Upper lobe of left lung (tissue), 6 donors: ENCODE data around the gene PROKR1. TPM values are rescaled to one million over a fixed set of nuclear protein-coding genes. Genes with fewer than 3 reads are reported as not detected.

ENCODE experiments used
- ATAC-seq, 2 donors: fragments of 200-7000 bp; cut with Tn5 transposase; one replicate each; pipeline ENCODE4 v1.9.1; 2022; ENCODE audit warnings: mild to moderate bottlenecking in 2 of 2, moderate library complexity in 2 of 2; ENCODE audit not compliant: low FRiP score in 2 of 2
- DNase-seq, 2 donors: peaks; one replicate each; pipeline ENCODE4 v3.0.0-alpha.2; 2019 to 2020
- H3K27ac ChIP-seq, 4 donors: fragments of 200-600 bp; sonication (generic); one replicate each; pipeline ENCODE4 v1.5.1; 2016 to 2019
- H3K27me3 ChIP-seq, 4 donors: fragments of 200-600 bp; sonication (generic); one replicate each; pipeline ENCODE4 v1.5.1; 2017 to 2019
- H3K36me3 ChIP-seq, 4 donors: fragments of 200-600 bp; sonication (generic); one replicate each; pipeline ENCODE4 v1.5.1; 2016 to 2019
- H3K4me1 ChIP-seq, 4 donors: fragments of 200-600 bp; sonication (generic); one replicate each; pipeline ENCODE4 v1.5.1; 2018 to 2019
- H3K4me3 ChIP-seq, 4 donors: fragments of 200-600 bp; sonication (generic); one replicate each; pipeline ENCODE4 v1.5.1; 2017 to 2019; ENCODE audit warnings: mild to moderate bottlenecking in 2 of 4, moderate library complexity in 1 of 4
- H3K9me3 ChIP-seq, 4 donors: fragments of 200-600 bp; sonication (generic); one replicate each; pipeline ENCODE4 v1.5.1; 2018 to 2019
- EP300 ChIP-seq, 4 donors: sonication (generic); formaldehyde crosslinking; IDR thresholded peaks; one replicate each; pipeline ENCODE4 v1.5.1; 2017; ENCODE audit warnings: antibody characterized with exemption in 4 of 4, control low read depth in 2 of 4
- POLR2A ChIP-seq, 4 donors: fragments of 450-650 bp; IDR thresholded peaks; one replicate each; pipeline ENCODE4 v1.5.1; 2016 to 2017; ENCODE audit warnings: antibody characterized with exemption in 4 of 4, mild to moderate bottlenecking in 2 of 4
- POLR2AphosphoS5 ChIP-seq, 2 donors: sonication (generic); formaldehyde crosslinking; IDR thresholded peaks; one replicate each; pipeline ENCODE4 v1.5.1; 2017; ENCODE audit warnings: antibody characterized with exemption in 2 of 2
- WGBS, 2 donors: methylation state at CpG; one replicate each; pipeline ENCODE4 v1.1.5; 2017 to 2018; 5-methylcytosine and 5-hydroxymethylcytosine counted together
- total RNA-seq, 6 donors: library from RNA; depleted of rRNA in 4 of 6; stranded (reverse); fragments of >200 nt in 4 of 6; gene quantifications; one replicate each; pipeline versions ENCODE4 v1.1.0 to v1.2.1, GENCODE V29; 2016 to 2021
- TF ChIP-seq, protein P1 (sequence below), 6 experiments: fragments of 450-650 bp in 4 of 6; fragments of 200-600 bp in 2 of 6; sonication (generic) in 2 of 6; IDR thresholded peaks; one replicate each; pipeline ENCODE4 v1.5.1; 2016 to 2019; ENCODE audit warnings: antibody characterized with exemption in 6 of 6
- donor health status: DM: no; HTN: no; CAD: no; lungs with moderate emphysema.
- donor health status: DM: no; HTN: yes; CAD: no; lungs with severe emphysema.

The PROKR1 gene
- total RNA-seq, 6 donors from 2014 or later, result 0.06 TPM; not detected in 5

- no peak overlapping the region for H3K27ac ChIP-seq
- H3K36me3 ChIP-seq, result no peaks in the 10 kb centered on the region
- H3K9me3 ChIP-seq, result no peaks in the 10 kb centered on the region
- no peaks in the 10 kb centered on the region for H3K27me3 ChIP-seq
- H3K4me3 ChIP-seq, result no peak overlapping the region
- H3K4me1 ChIP-seq, result peaks cover 0 to 5% (median 1%) of the 10 kb centered on the region in 4 donors
- DNase-seq (no peak), ATAC-seq (no peak)
- 76 to 90% methylated on average over 3 of the region's 3 CpGs for WGBS, 2 donors
- TF ChIP-seq POLR2A (IDR thresholded peaks at IDR 0.05), result no peak
- no peak for TF ChIP-seq POLR2AphosphoS5 (IDR thresholded peaks at IDR 0.05)
- TF ChIP-seq EP300 (IDR thresholded peaks at IDR 0.05), result no peak
- TF ChIP-seq, protein P1, sequence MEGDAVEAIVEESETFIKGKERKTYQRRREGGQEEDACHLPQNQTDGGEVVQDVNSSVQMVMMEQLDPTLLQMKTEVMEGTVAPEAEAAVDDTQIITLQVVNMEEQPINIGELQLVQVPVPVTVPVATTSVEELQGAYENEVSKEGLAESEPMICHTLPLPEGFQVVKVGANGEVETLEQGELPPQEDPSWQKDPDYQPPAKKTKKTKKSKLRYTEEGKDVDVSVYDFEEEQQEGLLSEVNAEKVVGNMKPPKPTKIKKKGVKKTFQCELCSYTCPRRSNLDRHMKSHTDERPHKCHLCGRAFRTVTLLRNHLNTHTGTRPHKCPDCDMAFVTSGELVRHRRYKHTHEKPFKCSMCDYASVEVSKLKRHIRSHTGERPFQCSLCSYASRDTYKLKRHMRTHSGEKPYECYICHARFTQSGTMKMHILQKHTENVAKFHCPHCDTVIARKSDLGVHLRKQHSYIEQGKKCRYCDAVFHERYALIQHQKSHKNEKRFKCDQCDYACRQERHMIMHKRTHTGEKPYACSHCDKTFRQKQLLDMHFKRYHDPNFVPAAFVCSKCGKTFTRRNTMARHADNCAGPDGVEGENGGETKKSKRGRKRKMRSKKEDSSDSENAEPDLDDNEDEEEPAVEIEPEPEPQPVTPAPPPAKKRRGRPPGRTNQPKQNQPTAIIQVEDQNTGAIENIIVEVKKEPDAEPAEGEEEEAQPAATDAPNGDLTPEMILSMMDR (IDR thresholded peaks at IDR 0.05), result no peak
These were observed 63.3 kb downstream of the PROKR1 start for GRCh38 chr2:68706637-68707036.

Other genes starting within 250 kb of the PROKR1 start
- gene FBXO48, start 176.3 kb upstream of the PROKR1 start, total RNA-seq, result 1 to 10 TPM in 5 of 6 donors, under 1 TPM in 1; 0.46 to 3.1 (median 1.5) TPM
- 1 to 10 TPM; 3.7 to 5.5 (median 4.7) TPM for gene APLF, start 176.0 kb upstream of the PROKR1 start, total RNA-seq
- gene ARHGAP25, start 91.2 kb downstream of the PROKR1 start, total RNA-seq, result 10 to 100 TPM; 13.2 to 36.1 (median 26.3) TPM
- not detected for gene BMP10, start 227.8 kb downstream of the PROKR1 start, total RNA-seq